GM12873 (cell line): ENCODE measurements around the gene CRB2.

Experiments
- TF ChIP-seq, protein P1 (sequence below): IDR thresholded peaks from 2 replicates; pipeline ENCODE4 v1.5.1; 2012; ENCODE audit warnings: low read depth, mild to moderate bottlenecking, moderate library complexity, low read length, control low read depth; ENCODE audit not compliant: insufficient read depth; ENCODE audit errors: missing control alignments

Gene CRB2

GRCh38 chr9:123316053-123316718 lies 39.8 kb upstream of the CRB2 start:
- TF ChIP-seq, protein P1, sequence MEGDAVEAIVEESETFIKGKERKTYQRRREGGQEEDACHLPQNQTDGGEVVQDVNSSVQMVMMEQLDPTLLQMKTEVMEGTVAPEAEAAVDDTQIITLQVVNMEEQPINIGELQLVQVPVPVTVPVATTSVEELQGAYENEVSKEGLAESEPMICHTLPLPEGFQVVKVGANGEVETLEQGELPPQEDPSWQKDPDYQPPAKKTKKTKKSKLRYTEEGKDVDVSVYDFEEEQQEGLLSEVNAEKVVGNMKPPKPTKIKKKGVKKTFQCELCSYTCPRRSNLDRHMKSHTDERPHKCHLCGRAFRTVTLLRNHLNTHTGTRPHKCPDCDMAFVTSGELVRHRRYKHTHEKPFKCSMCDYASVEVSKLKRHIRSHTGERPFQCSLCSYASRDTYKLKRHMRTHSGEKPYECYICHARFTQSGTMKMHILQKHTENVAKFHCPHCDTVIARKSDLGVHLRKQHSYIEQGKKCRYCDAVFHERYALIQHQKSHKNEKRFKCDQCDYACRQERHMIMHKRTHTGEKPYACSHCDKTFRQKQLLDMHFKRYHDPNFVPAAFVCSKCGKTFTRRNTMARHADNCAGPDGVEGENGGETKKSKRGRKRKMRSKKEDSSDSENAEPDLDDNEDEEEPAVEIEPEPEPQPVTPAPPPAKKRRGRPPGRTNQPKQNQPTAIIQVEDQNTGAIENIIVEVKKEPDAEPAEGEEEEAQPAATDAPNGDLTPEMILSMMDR: no peak

- TF ChIP-seq, protein P1: no peak
These were observed 37.8 kb upstream of the CRB2 start for GRCh38 chr9:123318202-123318601.

GRCh38 chr9:123318961-123319421 lies 37.0 kb upstream of the CRB2 start:
- TF ChIP-seq, protein P1: no peak

DNA sequence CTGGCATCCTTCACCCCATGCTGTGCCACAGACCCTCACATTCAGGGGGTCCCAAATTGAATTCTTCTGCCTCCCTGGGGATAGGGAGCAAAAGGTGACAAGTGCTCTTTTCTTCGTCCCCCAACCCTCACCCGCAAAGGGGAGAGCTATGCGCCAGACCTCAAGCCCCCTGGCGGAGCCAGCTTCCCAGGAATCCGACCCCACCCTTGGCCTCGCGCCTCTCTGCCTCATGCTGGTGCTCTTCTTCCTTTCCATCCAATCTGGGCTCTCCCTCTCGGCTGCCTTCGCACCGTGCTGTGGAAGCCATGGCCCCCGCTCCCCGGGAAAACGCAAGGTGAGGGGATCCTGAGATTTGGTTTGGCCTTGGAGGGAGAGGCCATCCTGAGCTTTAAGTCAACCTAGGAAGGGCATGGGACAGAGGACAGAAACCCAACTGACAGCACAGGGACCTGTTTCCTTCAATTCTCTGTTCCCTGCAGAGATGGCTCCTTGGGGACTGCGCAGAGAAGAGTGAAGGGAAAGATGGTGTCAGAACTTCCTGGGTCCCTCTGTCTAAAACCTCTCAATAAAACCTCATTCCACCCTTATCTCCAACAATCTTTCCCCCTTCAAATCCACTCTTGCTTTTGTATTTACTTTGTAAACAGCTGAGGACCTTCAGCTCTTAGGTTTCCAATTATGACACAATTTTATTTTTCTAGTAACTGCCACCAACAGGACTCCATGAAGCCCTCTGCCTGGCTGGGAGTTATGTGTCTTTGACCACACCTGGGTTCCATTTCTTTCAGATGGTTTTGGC lies 36.3 kb upstream of the CRB2 start:
- TF ChIP-seq, protein P1: no peak

DNA sequence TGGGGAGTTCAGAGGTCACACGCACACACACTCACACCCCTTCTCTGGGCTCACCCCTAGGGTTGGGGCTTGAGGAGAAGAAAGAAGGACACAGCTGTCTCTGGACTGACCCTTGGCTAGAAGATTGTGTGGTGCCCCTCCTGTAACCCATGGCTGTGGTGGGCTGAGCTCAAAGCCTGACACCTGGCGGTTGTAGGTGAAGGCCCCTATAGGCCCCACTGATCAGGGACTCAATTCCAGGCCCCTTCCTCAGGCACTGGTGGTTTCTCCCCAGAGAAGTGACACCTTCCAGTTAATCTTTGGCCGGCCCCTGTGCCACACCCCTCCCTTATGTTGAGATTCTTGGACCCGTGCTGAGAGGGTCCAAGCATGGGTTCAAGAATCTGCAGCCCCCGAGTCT lies 35.2 kb upstream of the CRB2 start:
- TF ChIP-seq, protein P1: no peak

- TF ChIP-seq, protein P1: no peak
These were observed 34.3 kb upstream of the CRB2 start for GRCh38 chr9:123321616-123322272.
